ENCODE results near the gene GRB7. TPM values are rescaled to one million over a fixed set of nuclear protein-coding genes. Genes with fewer than 3 reads are reported as not detected.

Gene GRB7
- total RNA-seq, 1 donor from 2014 or later = 9.0 TPM

DNA sequence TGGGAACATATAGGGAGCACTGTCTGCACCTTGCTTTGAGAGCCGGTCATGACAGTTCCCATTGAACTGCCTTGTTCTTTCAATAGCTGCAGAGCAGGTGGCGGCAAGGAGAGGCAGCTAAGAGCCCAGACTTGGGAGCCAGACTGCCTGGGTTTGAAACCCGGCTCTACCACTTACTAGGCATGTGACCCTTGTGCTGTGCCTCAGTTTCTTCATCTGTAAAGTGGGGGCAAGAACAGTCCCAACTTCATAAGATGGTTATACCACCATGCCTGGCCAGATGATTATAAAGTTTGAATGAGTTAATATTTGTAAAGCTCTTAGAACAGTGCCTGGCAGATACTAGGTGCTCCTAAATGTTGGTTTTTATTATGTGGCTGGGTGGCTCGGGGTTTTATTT is 23.5 kb upstream of the GRB7 start:
- TF ChIP-seq, protein P1, sequence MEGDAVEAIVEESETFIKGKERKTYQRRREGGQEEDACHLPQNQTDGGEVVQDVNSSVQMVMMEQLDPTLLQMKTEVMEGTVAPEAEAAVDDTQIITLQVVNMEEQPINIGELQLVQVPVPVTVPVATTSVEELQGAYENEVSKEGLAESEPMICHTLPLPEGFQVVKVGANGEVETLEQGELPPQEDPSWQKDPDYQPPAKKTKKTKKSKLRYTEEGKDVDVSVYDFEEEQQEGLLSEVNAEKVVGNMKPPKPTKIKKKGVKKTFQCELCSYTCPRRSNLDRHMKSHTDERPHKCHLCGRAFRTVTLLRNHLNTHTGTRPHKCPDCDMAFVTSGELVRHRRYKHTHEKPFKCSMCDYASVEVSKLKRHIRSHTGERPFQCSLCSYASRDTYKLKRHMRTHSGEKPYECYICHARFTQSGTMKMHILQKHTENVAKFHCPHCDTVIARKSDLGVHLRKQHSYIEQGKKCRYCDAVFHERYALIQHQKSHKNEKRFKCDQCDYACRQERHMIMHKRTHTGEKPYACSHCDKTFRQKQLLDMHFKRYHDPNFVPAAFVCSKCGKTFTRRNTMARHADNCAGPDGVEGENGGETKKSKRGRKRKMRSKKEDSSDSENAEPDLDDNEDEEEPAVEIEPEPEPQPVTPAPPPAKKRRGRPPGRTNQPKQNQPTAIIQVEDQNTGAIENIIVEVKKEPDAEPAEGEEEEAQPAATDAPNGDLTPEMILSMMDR (IDR thresholded peaks at IDR 0.05; ENCODE audit: insufficient read depth, low read length, severe bottlenecking) = no peak
- Histone ChIP-seq H3K27me3 (ENCODE audit: control insufficient read depth, insufficient read depth, low read length) (no peaks in the 10 kb centered on the region), H3K4me3 (ENCODE audit: low read depth, low read length) (no peak overlapping the region), H3K36me3 (ENCODE audit: control insufficient read depth, insufficient read depth, low read length) (peaks cover 32% of the 10 kb centered on the region)
- DNase-seq (ENCODE audit: low read depth) = no peak
- FAIRE-seq = no peak

DNA sequence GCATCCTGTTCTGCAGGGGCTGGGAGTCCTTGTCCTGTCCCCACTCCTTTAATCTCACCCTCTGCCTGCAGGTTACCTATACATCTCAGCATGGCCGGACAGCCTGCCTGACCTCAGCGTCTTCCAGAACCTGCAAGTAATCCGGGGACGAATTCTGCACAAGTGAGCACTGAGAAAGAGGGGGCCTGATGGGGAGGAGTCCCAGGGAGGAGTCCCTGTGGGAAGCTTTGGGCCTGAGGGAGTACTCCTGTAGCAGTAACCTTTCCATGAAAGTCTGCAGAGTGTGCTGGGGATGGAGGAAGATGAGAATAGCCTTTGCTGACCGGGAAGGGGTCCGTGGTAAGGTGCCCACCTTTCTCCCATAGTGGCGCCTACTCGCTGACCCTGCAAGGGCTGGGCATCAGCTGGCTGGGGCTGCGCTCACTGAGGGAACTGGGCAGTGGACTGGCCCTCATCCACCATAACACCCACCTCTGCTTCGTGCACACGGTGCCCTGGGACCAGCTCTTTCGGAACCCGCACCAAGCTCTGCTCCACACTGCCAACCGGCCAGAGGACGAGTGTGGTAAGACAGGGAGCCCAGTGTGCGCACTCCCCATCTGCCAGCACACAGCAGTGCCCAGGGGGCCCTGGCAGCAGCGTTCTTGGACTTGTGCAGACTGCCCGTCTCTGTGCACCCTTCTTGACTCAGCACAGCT is 22.2 kb upstream of the GRB7 start:
- Histone ChIP-seq H3K36me3 (ENCODE audit: control insufficient read depth, insufficient read depth, low read length) (peaks cover 32% of the 10 kb centered on the region), H3K4me3 (ENCODE audit: low read depth, low read length) (no peak overlapping the region), H3K27me3 (ENCODE audit: control insufficient read depth, insufficient read depth, low read length) (no peaks in the 10 kb centered on the region)
- TF ChIP-seq, protein P1 (IDR thresholded peaks at IDR 0.05; ENCODE audit: insufficient read depth, low read length, severe bottlenecking) = no peak
- DNase-seq (ENCODE audit: low read depth) (no peak), FAIRE-seq (peak; percentile 70)

DNA sequence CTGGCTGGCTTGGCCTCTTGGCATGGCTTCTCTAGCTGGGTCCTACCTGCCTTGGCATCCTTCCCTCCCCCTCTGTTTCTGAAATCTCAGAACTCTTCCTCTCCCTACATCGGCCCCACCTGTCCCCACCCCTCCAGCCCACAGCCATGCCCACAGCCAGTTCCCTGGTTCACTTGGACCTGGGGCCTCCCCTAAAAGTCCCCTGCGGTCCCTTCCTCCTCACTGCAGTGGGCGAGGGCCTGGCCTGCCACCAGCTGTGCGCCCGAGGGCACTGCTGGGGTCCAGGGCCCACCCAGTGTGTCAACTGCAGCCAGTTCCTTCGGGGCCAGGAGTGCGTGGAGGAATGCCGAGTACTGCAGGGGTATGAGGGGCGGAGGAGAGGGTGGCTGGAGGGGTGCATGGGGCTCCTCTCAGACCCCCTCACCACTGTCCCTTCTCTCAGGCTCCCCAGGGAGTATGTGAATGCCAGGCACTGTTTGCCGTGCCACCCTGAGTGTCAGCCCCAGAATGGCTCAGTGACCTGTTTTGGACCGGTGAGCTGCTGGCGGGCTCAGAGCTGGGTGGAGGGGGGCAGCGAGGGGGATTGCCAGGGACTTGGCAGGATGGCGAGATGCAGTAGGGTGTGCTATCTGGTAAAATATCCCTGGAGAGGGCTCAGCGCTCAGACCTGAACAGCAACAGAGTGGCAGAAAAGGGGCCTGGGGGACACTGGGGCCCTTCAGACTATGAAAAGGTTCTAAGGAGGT is 21.5 kb upstream of the GRB7 start:
- Histone ChIP-seq H3K36me3 (ENCODE audit: control insufficient read depth, insufficient read depth, low read length) (peaks cover 32% of the 10 kb centered on the region), H3K27me3 (ENCODE audit: control insufficient read depth, insufficient read depth, low read length) (no peaks in the 10 kb centered on the region), H3K4me3 (ENCODE audit: low read depth, low read length) (no peak overlapping the region)
- no peak for FAIRE-seq
- DNase-seq (ENCODE audit: low read depth) = no peak
- TF ChIP-seq, protein P1 (IDR thresholded peaks at IDR 0.05; ENCODE audit: insufficient read depth, low read length, severe bottlenecking) = no peak

GRCh38 chr17:39716879-39717536 is 20.7 kb upstream of the GRB7 start:
- TF ChIP-seq, protein P1 (IDR thresholded peaks at IDR 0.05; ENCODE audit: insufficient read depth, low read length, severe bottlenecking) = no peak
- Histone ChIP-seq H3K36me3 (ENCODE audit: control insufficient read depth, insufficient read depth, low read length) (peaks cover 26% of the 10 kb centered on the region), H3K27me3 (ENCODE audit: control insufficient read depth, insufficient read depth, low read length) (no peaks in the 10 kb centered on the region), H3K4me3 (ENCODE audit: low read depth, low read length) (no peak overlapping the region)
- DNase-seq (ENCODE audit: low read depth) (peak; percentile 62), FAIRE-seq (peak; percentile 97)

DNA sequence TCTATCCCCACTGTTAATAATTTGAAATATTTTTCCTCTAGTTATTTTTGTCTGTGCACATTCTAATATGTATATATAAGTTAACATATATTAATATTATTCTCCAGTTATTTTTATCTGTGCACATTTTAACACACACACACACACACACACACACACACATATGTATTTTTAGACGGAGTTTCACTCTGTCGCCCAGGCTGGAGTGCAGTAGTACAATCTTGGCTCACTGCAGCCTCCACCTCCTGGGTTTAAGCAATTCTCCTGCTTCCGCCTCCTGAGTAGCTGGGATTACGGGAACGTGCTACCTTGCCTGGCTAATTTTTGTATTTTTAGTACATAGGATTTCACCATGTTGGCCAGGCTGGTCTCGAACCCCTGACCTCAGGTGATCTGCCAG is 20.1 kb upstream of the GRB7 start:
- TF ChIP-seq, protein P1 (IDR thresholded peaks at IDR 0.05; ENCODE audit: insufficient read depth, low read length, severe bottlenecking) = no peak
- H3K4me3 ChIP-seq (ENCODE audit: low read depth, low read length) = no peak overlapping the region

More for the DNA sequence above, 20.1 kb upstream of the GRB7 start:
- DNase-seq (ENCODE audit: low read depth) (no peak), FAIRE-seq (no peak)
- H3K36me3 ChIP-seq (ENCODE audit: control insufficient read depth, insufficient read depth, low read length) = peaks cover 23% of the 10 kb centered on the region
- no peaks in the 10 kb centered on the region for H3K27me3 ChIP-seq (ENCODE audit: control insufficient read depth, insufficient read depth, low read length)
